MM.1S (cell line): ENCODE data around the gene S100Z.
"Not testable (repeated sequence)": the region's sequence is repeated elsewhere in the genome, so short reads cannot be mapped to it uniquely, and the experiment has no call there.

Source experiments
- DNase-seq: peaks from one replicate; pipeline ENCODE4 v3.0.0-alpha.2; 2015
- H2AFZ ChIP-seq: fragments of 300-600 bp; sonication (generic); 2 replicates; pipeline ENCODE4 v1.6.0; 2016; ENCODE audit warnings: antibody characterized with exemption, low read length
- H3F3A ChIP-seq: fragments of 300-600 bp; sonication (generic); 2 replicates; pipeline ENCODE4 v1.6.1; 2016; ENCODE audit warnings: mild to moderate bottlenecking, antibody characterized with exemption, low read length, moderate library complexity, mixed read lengths; ENCODE audit not compliant: insufficient read depth
- H3K27ac ChIP-seq: fragments of 300-600 bp; sonication (generic); 2 replicates; pipeline ENCODE4 v1.5.1; 2016; ENCODE audit warnings: mild to moderate bottlenecking, low read length
- H3K27me3 ChIP-seq: fragments of 300-600 bp; sonication (generic); replicated peaks from 2 replicates; pipeline ENCODE4 v1.6.0; 2016; ENCODE audit warnings: low read length; ENCODE audit not compliant: insufficient read depth
- H3K36me3 ChIP-seq: fragments of 300-600 bp; sonication (generic); replicated peaks from 2 replicates; pipeline ENCODE4 v1.6.1; 2016; ENCODE audit warnings: mild to moderate bottlenecking, low read length, mixed read lengths; ENCODE audit not compliant: insufficient read depth
- H3K4me1 ChIP-seq: fragments of 300-600 bp; sonication (generic); 2 replicates; pipeline ENCODE4 v1.6.1; 2016; ENCODE audit warnings: low read length, mixed read lengths
- H3K4me2 ChIP-seq: fragments of 300-600 bp; sonication (generic); 2 replicates; pipeline ENCODE4 v1.6.0; 2016; ENCODE audit warnings: low read depth, low read length
- H3K4me3 ChIP-seq: fragments of 300-600 bp; sonication (generic); 2 replicates; pipeline ENCODE4 v1.5.1; 2016; ENCODE audit warnings: low read length, mixed read lengths
- H3K79me2 ChIP-seq: fragments of 300-600 bp; sonication (generic); 2 replicates; pipeline ENCODE4 v1.6.1; 2016; ENCODE audit warnings: mixed run types, low read length, mixed read lengths
- H3K9ac ChIP-seq: fragments of 300-600 bp; sonication (generic); 2 replicates; pipeline ENCODE4 v1.6.1; 2016; ENCODE audit warnings: low read length, mixed read lengths
- H3K9me2 ChIP-seq: fragments of 300-600 bp; sonication (generic); replicated peaks from 2 replicates; pipeline ENCODE4 v1.6.1; 2016; ENCODE audit warnings: mild to moderate bottlenecking, low read length, mixed read lengths; ENCODE audit not compliant: insufficient read depth
- H3K9me3 ChIP-seq: fragments of 300-600 bp; sonication (generic); replicated peaks from 2 replicates; pipeline ENCODE4 v1.6.1; 2016; ENCODE audit warnings: mild to moderate bottlenecking, low read length, mixed read lengths; ENCODE audit not compliant: insufficient read depth
- H4K20me1 ChIP-seq: fragments of 300-600 bp; sonication (generic); 2 replicates; pipeline ENCODE4 v1.6.1; 2016; ENCODE audit warnings: mild to moderate bottlenecking, low read length, moderate library complexity, mixed read lengths; ENCODE audit not compliant: insufficient read depth
- EZH2 ChIP-seq: fragments of 300-600 bp; sonication (generic); optimal IDR thresholded peaks from 2 replicates; pipeline ENCODE3; 2017; ENCODE audit warnings: low read depth, mild to moderate bottlenecking, antibody characterized with exemption, low read length, mixed read lengths
- EZH2phosphoT487 ChIP-seq: fragments of 300-600 bp; sonication (generic); IDR thresholded peaks from 2 replicates; pipeline ENCODE4 v1.6.1; 2018; ENCODE audit warnings: antibody characterized with exemption, low read length
- TF ChIP-seq, protein P1 (sequence below): fragments of 300-600 bp; sonication (generic); IDR thresholded peaks from 2 replicates; pipeline ENCODE4 v1.5.1; 2016; ENCODE audit warnings: antibody characterized with exemption, low read length, mixed read lengths

The S100Z gene

DNA sequence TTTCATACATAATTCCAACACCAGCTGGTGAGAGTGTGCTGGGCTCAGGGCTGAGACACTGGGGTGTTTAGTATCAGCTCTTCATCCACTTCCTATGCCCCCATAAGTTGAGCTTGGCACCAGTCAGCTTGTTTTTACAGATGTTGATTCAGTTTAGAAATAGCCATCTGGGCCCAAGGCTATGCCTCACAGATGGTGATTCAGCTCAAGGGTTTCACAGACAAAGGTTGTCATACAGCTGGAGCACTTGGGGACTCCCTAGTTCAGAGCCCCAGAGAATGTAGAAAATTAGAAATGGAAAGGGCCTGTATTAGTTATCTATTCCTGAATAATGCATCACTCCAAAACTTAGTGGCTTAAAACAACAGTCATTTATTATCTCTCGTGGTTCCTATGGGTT lies 92.8 kb downstream of the S100Z start:
- H3K4me1 ChIP-seq = no peaks in the 10 kb centered on the region
- H3F3A ChIP-seq = no peaks in the 10 kb centered on the region
- H3K9ac ChIP-seq = no peak overlapping the region
- no peaks in the 10 kb centered on the region for H3K27me3 ChIP-seq
- H3K27ac ChIP-seq = no peak overlapping the region
- H3K9me3 ChIP-seq = no peaks in the 10 kb centered on the region
- no peak overlapping the region for H2AFZ ChIP-seq
- no peaks in the 10 kb centered on the region for H3K9me2 ChIP-seq
- H3K4me3 ChIP-seq = no peak overlapping the region
- no peak for DNase-seq
- H3K79me2 ChIP-seq = no peaks in the 10 kb centered on the region
- H3K4me2 ChIP-seq = no peak overlapping the region
- no peaks in the 10 kb centered on the region for H4K20me1 ChIP-seq
- no peaks in the 10 kb centered on the region for H3K36me3 ChIP-seq
- no peak for TF ChIP-seq EZH2
- TF ChIP-seq, protein P1, sequence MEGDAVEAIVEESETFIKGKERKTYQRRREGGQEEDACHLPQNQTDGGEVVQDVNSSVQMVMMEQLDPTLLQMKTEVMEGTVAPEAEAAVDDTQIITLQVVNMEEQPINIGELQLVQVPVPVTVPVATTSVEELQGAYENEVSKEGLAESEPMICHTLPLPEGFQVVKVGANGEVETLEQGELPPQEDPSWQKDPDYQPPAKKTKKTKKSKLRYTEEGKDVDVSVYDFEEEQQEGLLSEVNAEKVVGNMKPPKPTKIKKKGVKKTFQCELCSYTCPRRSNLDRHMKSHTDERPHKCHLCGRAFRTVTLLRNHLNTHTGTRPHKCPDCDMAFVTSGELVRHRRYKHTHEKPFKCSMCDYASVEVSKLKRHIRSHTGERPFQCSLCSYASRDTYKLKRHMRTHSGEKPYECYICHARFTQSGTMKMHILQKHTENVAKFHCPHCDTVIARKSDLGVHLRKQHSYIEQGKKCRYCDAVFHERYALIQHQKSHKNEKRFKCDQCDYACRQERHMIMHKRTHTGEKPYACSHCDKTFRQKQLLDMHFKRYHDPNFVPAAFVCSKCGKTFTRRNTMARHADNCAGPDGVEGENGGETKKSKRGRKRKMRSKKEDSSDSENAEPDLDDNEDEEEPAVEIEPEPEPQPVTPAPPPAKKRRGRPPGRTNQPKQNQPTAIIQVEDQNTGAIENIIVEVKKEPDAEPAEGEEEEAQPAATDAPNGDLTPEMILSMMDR = no peak
- TF ChIP-seq EZH2phosphoT487 = no peak

GRCh38 chr5:76943006-76943405 lies 93.2 kb downstream of the S100Z start:
- TF ChIP-seq, protein P1 = no peak
- no peak for TF ChIP-seq EZH2phosphoT487
- no peak for TF ChIP-seq EZH2
- Histone ChIP-seq H3K9me2 (no peaks in the 10 kb centered on the region), H3K79me2 (no peaks in the 10 kb centered on the region), H4K20me1 (no peaks in the 10 kb centered on the region), H3K9ac (no peak overlapping the region), H3K4me1 (no peaks in the 10 kb centered on the region), H3K9me3 (no peaks in the 10 kb centered on the region), H3K27me3 (no peaks in the 10 kb centered on the region), H3K27ac (no peak overlapping the region), H3F3A (no peaks in the 10 kb centered on the region), H3K36me3 (no peaks in the 10 kb centered on the region), H2AFZ (no peak overlapping the region), H3K4me2 (no peak overlapping the region), H3K4me3 (no peak overlapping the region)
- no peak for DNase-seq

DNA sequence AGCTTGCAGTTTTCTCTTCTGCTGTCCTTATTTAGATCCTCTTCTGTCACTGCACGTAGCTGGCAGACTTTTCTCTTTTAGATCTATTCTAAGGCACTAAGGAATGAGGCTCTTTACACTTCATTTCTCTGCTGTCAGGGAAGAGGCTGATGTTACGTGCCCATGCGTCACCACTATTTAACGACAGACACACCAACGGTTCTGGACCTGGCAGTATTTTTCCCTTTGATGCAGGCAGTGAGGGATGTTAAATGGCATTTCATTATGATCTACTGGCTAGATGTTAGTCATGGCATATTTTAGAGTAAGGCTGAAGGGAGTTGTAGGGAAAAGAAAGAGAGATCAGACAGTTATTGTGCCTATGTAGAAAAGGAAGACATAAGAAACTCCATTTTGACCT lies 94.8 kb downstream of the S100Z start:
- DNase-seq = no peak
- Histone ChIP-seq H3F3A (no peaks in the 10 kb centered on the region), H3K79me2 (no peaks in the 10 kb centered on the region), H3K27me3 (no peaks in the 10 kb centered on the region), H4K20me1 (no peaks in the 10 kb centered on the region), H3K27ac (no peak overlapping the region), H3K4me3 (no peak overlapping the region), H3K4me1 (no peaks in the 10 kb centered on the region), H3K36me3 (no peaks in the 10 kb centered on the region), H3K9me3 (no peaks in the 10 kb centered on the region), H3K9me2 (no peaks in the 10 kb centered on the region), H3K9ac (no peak overlapping the region), H2AFZ (no peak overlapping the region), H3K4me2 (no peak overlapping the region)
- TF ChIP-seq, protein P1 = no peak
- no peak for TF ChIP-seq EZH2
- TF ChIP-seq EZH2phosphoT487 = no peak

- not testable (repeated sequence) for H3K9me3 ChIP-seq, H3K27me3 ChIP-seq, DNase-seq, H3K4me3 ChIP-seq, H3K79me2 ChIP-seq, H3K9ac ChIP-seq, H4K20me1 ChIP-seq, H3K27ac ChIP-seq, H3F3A ChIP-seq, H2AFZ ChIP-seq, H3K4me2 ChIP-seq, H3K36me3 ChIP-seq, H3K4me1 ChIP-seq, H3K9me2 ChIP-seq
Measured at GRCh38 chr5:76945238-76945637, 95.4 kb downstream of the S100Z start.
